ENCODE data around the gene MEIS2. TPM values are rescaled to one million over a fixed set of nuclear protein-coding genes. Genes with fewer than 3 reads are reported as not detected.

The MEIS2 gene
- total RNA-seq, 1 donor from 2014 or later, result 58.5 TPM

- no peak for TF ChIP-seq CTCF (conservative IDR thresholded peaks at IDR 0.05)
- peaks cover 66% of the 10 kb centered on the region for H3K4me1 Mint-ChIP-seq
- no peak for DNase-seq (ENCODE audit: low read depth, low spot score)
- peaks cover 84% of the 10 kb centered on the region for H3K27me3 Mint-ChIP-seq (ENCODE audit: low read depth)
- H3K4me3 Mint-ChIP-seq, result peak overlapping the region; percentile 99
- H3K9me3 Mint-ChIP-seq, result no peaks in the 10 kb centered on the region
- peaks cover 17% of the 10 kb centered on the region for H3K36me3 Mint-ChIP-seq (ENCODE audit: low read depth)
- peak overlapping the region; percentile 89 for H3K27ac Mint-ChIP-seq (ENCODE audit: unreplicated experiment)
Measured at GRCh38 chr15:37097144-37097919, 3.0 kb downstream of the MEIS2 start.

DNA sequence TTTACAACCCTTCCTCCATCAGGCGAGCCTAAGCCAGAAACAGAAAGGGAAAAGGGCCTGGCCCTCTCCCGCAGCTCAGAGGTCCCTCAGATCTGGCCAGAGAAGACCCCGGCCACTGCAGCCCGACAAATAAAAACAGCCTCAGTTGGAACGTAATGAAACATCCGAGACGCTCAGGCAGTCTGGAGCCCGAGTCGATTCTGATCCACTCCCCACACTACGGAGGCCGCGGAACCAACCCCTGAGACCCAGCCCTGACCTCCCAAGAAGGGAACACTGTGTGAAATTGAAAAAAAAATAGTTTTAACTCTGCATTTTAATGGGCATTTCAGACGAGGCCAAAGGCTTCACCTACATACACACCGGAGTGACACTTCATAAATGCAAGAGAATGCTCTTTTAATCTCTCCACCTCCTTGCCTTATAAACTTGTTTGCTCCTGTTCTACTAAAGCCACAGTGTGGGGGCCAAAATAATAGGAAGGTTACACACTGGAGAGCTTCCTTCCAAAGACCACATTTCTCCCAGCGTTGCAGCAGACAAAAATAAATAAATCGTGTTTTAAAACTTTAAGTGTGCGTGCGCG is 3.7 kb downstream of the MEIS2 start:
- DNase-seq (ENCODE audit: low read depth, low spot score), result no peak
- peaks cover 61% of the 10 kb centered on the region for H3K4me1 Mint-ChIP-seq
- H3K4me3 Mint-ChIP-seq, result peak overlapping the region; percentile 99
- peak overlapping the region; percentile 89 for H3K27ac Mint-ChIP-seq (ENCODE audit: unreplicated experiment)
- no peaks in the 10 kb centered on the region for H3K9me3 Mint-ChIP-seq
- no peak for TF ChIP-seq CTCF (conservative IDR thresholded peaks at IDR 0.05)
- peaks cover 78% of the 10 kb centered on the region for H3K27me3 Mint-ChIP-seq (ENCODE audit: low read depth)
- peaks cover 17% of the 10 kb centered on the region for H3K36me3 Mint-ChIP-seq (ENCODE audit: low read depth)

- TF ChIP-seq CTCF (conservative IDR thresholded peaks at IDR 0.05), result no peak
- DNase-seq (ENCODE audit: low read depth, low spot score), result no peak
- Mint-ChIP-seq H3K9me3 (no peaks in the 10 kb centered on the region), H3K36me3 (ENCODE audit: low read depth) (peaks cover 17% of the 10 kb centered on the region), H3K4me3 (peak overlapping the region; percentile 99), H3K4me1 (peaks cover 65% of the 10 kb centered on the region), H3K27me3 (ENCODE audit: low read depth) (peaks cover 71% of the 10 kb centered on the region), H3K27ac (ENCODE audit: unreplicated experiment) (peak overlapping the region; percentile 89)
Measured at GRCh38 chr15:37095770-37096557, 4.4 kb downstream of the MEIS2 start.

DNA sequence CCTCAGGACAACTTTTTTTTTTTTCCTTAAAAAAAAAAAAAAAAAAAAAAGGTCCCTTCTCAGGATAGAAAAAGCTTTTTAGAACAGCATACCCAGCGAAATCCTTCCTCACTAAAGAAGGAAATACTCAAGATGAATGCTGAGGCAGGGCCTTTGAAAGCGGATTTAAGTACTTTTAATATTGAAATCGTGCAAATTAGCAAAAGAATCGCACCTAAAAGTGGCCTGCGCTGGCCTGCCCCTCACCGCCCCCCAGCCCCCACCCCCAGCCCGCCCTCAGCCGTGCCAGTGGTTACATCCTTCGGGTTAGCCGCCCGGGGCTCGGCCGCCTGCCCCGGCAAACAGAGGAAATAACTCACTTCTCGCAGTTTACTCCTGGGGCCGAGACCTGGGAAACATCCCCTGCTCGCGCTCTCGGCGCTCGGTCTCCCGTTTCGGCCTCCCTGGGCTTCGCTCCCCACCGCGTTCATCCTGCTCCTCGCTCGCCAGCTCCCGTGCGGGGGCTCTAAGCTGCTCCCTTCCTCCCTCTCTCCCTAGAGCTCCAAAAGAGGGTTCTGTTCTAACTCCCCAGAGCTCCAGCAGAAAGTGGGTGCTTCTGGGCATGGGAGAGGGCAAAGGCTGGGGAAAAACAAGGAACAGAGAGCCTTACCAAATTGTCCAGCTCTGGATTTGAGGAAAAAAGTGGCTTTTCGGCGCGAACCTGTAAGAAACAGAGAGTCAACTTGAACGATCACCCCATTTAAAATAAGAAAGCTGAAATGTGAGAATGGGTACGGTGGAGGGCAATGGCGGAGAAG is 5.2 kb downstream of the MEIS2 start:
- Mint-ChIP-seq H3K4me3 (peak overlapping the region; percentile 99), H3K4me1 (peaks cover 68% of the 10 kb centered on the region), H3K27ac (ENCODE audit: unreplicated experiment) (peak overlapping the region; percentile 43), H3K9me3 (no peaks in the 10 kb centered on the region), H3K27me3 (ENCODE audit: low read depth) (peaks cover 63% of the 10 kb centered on the region), H3K36me3 (ENCODE audit: low read depth) (peaks cover 15% of the 10 kb centered on the region)
- no peak for DNase-seq (ENCODE audit: low read depth, low spot score)
- no peak for TF ChIP-seq CTCF (conservative IDR thresholded peaks at IDR 0.05)

- Mint-ChIP-seq H3K9me3 (no peaks in the 10 kb centered on the region), H3K27me3 (ENCODE audit: low read depth) (peaks cover 58% of the 10 kb centered on the region), H3K36me3 (ENCODE audit: low read depth) (peaks cover 14% of the 10 kb centered on the region), H3K4me1 (peaks cover 64% of the 10 kb centered on the region), H3K27ac (ENCODE audit: unreplicated experiment) (peak overlapping the region; percentile 82), H3K4me3 (peak overlapping the region; percentile 52)
- TF ChIP-seq CTCF (conservative IDR thresholded peaks at IDR 0.05), result no peak
- DNase-seq (ENCODE audit: low read depth, low spot score), result no peak
Measured at GRCh38 chr15:37094333-37094914, 5.9 kb downstream of the MEIS2 start.

All from neural crest cell (in vitro differentiated cells).